Measurements from ENCODE around the gene RFC3.
"Not testable (repeated sequence)": the region's sequence is repeated elsewhere in the genome, so short reads cannot be mapped to it uniquely, and the experiment has no call there.

RFC3 gene

GRCh38 chr13:33817901-33818706 is at the start of gene RFC3:
RFC3 (plus strand) TSS chr13:33818149; CDS start chr13:33818179, 30 bp downstream.
- peak; percentile 93 for DNase-seq

- no peak for DNase-seq
Measured at GRCh38 chr13:33771296-33771695, 46.7 kb upstream of the RFC3 start.

GRCh38 chr13:33773790-33774462 is 44.0 kb upstream of the RFC3 start:
- DNase-seq = no peak

- DNase-seq = no peak
Measured at GRCh38 chr13:33775339-33776108, 42.4 kb upstream of the RFC3 start.

GRCh38 chr13:33776239-33776881 is 41.6 kb upstream of the RFC3 start:
- no peak for DNase-seq

- DNase-seq = no peak
Measured at GRCh38 chr13:33782631-33783030, 35.3 kb upstream of the RFC3 start.

- not testable (repeated sequence) for DNase-seq
Measured at GRCh38 chr13:33783212-33783611, 34.7 kb upstream of the RFC3 start.

- DNase-seq = no peak
Measured at GRCh38 chr13:33784738-33785137, 33.2 kb upstream of the RFC3 start.

- DNase-seq = no peak
Measured at GRCh38 chr13:33785384-33785783, 32.6 kb upstream of the RFC3 start.

- DNase-seq = peak; percentile 39
Measured at GRCh38 chr13:33787051-33787591, 30.8 kb upstream of the RFC3 start.

GRCh38 chr13:33789066-33789606 is 28.8 kb upstream of the RFC3 start:
- no peak for DNase-seq

GRCh38 chr13:33789739-33790138 is 28.2 kb upstream of the RFC3 start:
- DNase-seq = no peak

- no peak for DNase-seq
Measured at GRCh38 chr13:33793726-33794125, 24.2 kb upstream of the RFC3 start.

- no peak for DNase-seq
Measured at GRCh38 chr13:33794576-33794975, 23.4 kb upstream of the RFC3 start.

- DNase-seq = no peak
Measured at GRCh38 chr13:33796095-33796494, 21.9 kb upstream of the RFC3 start.

GRCh38 chr13:33797622-33798021 is 20.3 kb upstream of the RFC3 start:
- DNase-seq = no peak

GRCh38 chr13:33798023-33798422 is 19.9 kb upstream of the RFC3 start:
- no peak for DNase-seq

- DNase-seq = no peak
Measured at GRCh38 chr13:33799950-33800592, 17.9 kb upstream of the RFC3 start.

GRCh38 chr13:33800646-33801186 is 17.2 kb upstream of the RFC3 start:
- no peak for DNase-seq

GRCh38 chr13:33806470-33807248 is 11.3 kb upstream of the RFC3 start:
- no peak for DNase-seq

- not testable (repeated sequence) for DNase-seq
Measured at GRCh38 chr13:33812829-33813228, 5.1 kb upstream of the RFC3 start.

Measured in CD4-positive, alpha-beta T cell treated with Interleukin-10 for 1 hour (primary cell).